ENCODE results near the gene CYRIA. TPM values are rescaled to one million over a fixed set of nuclear protein-coding genes. Genes with fewer than 3 reads are reported as not detected.

CYRIA gene
- total RNA-seq, 1 donor from 2014 or later, result 4.7 TPM

- H3K4me3 ChIP-seq (ENCODE audit: low read length in 3 of 3), result no peak overlapping the region
- H3K36me3 ChIP-seq (ENCODE audit: control insufficient read depth in 3 of 3, insufficient read depth in 3 of 3, low read length in 3 of 3), result peaks cover 2 to 14% (median 6%) of the 10 kb centered on the region in 3 donors
- peaks cover 38 to 60% (median 40%) of the 10 kb centered on the region in 3 donors for H3K4me1 ChIP-seq (ENCODE audit: control insufficient read depth in 3 of 3, insufficient read depth in 3 of 3, low read length in 3 of 3)
- peak overlapping the region; percentile 46 for H3K27ac ChIP-seq (ENCODE audit: low read depth, low read length)
- no peaks in the 10 kb centered on the region for H3K9me3 ChIP-seq (ENCODE audit: control insufficient read depth in 3 of 3, low read length in 3 of 3)
- H3K27me3 ChIP-seq (ENCODE audit: control insufficient read depth in 3 of 3, insufficient read depth in 3 of 3, low read length in 3 of 3), result no peaks in the 10 kb centered on the region
- H3K9ac ChIP-seq (ENCODE audit: low read depth in 1 of 3, low read length in 3 of 3), result no peak overlapping the region
These were observed 41.2 kb downstream of the CYRIA start for GRCh38 chr2:16624436-16624780.

- Histone ChIP-seq H3K27me3 (ENCODE audit: control insufficient read depth in 3 of 3, insufficient read depth in 3 of 3, low read length in 3 of 3) (no peaks in the 10 kb centered on the region), H3K9me3 (ENCODE audit: control insufficient read depth in 3 of 3, low read length in 3 of 3) (no peaks in the 10 kb centered on the region), H3K9ac (ENCODE audit: low read depth in 1 of 3, low read length in 3 of 3) (no peak overlapping the region), H3K4me1 (ENCODE audit: control insufficient read depth in 3 of 3, insufficient read depth in 3 of 3, low read length in 3 of 3) (peaks cover 38 to 54% (median 40%) of the 10 kb centered on the region in 3 donors), H3K36me3 (ENCODE audit: control insufficient read depth in 3 of 3, insufficient read depth in 3 of 3, low read length in 3 of 3) (peaks cover 2 to 17% (median 8%) of the 10 kb centered on the region in 3 donors), H3K27ac (ENCODE audit: low read depth, low read length) (peak overlapping the region; percentile 46), H3K4me3 (ENCODE audit: low read length in 3 of 3) (no peak overlapping the region)
These were observed 41.8 kb downstream of the CYRIA start for GRCh38 chr2:16623564-16624435.

GRCh38 chr2:16623031-16623430, 42.6 kb downstream of the CYRIA start:
- Histone ChIP-seq H3K9ac (ENCODE audit: low read depth in 1 of 3, low read length in 3 of 3) (no peak overlapping the region), H3K4me3 (ENCODE audit: low read length in 3 of 3) (no peak overlapping the region), H3K27me3 (ENCODE audit: control insufficient read depth in 3 of 3, insufficient read depth in 3 of 3, low read length in 3 of 3) (no peaks in the 10 kb centered on the region), H3K4me1 (ENCODE audit: control insufficient read depth in 3 of 3, insufficient read depth in 3 of 3, low read length in 3 of 3) (peaks cover 34 to 47% (median 37%) of the 10 kb centered on the region in 3 donors), H3K36me3 (ENCODE audit: control insufficient read depth in 3 of 3, insufficient read depth in 3 of 3, low read length in 3 of 3) (peaks cover 2 to 18% (median 9%) of the 10 kb centered on the region in 3 donors), H3K9me3 (ENCODE audit: control insufficient read depth in 3 of 3, low read length in 3 of 3) (no peaks in the 10 kb centered on the region), H3K27ac (ENCODE audit: low read depth, low read length) (peak overlapping the region; percentile 63)

GRCh38 chr2:16622399-16622968, 43.1 kb downstream of the CYRIA start:
- Histone ChIP-seq H3K27ac (ENCODE audit: low read depth, low read length) (peak overlapping the region; percentile 63), H3K4me1 (ENCODE audit: control insufficient read depth in 3 of 3, insufficient read depth in 3 of 3, low read length in 3 of 3) (peaks cover 30 to 41% (median 38%) of the 10 kb centered on the region in 3 donors), H3K9ac (ENCODE audit: low read depth in 1 of 3, low read length in 3 of 3) (no peak overlapping the region)

GRCh38 chr2:16621316-16621715, 44.3 kb downstream of the CYRIA start:
- H3K9ac ChIP-seq (ENCODE audit: low read depth in 1 of 3, low read length in 3 of 3), result no peak overlapping the region
- H3K36me3 ChIP-seq (ENCODE audit: control insufficient read depth in 3 of 3, insufficient read depth in 3 of 3, low read length in 3 of 3), result peaks cover 2 to 18% (median 9%) of the 10 kb centered on the region in 3 donors
- H3K4me3 ChIP-seq (ENCODE audit: low read length in 3 of 3), result no peak overlapping the region
- H3K27ac ChIP-seq (ENCODE audit: low read depth, low read length), result no peak overlapping the region
- H3K9me3 ChIP-seq (ENCODE audit: control insufficient read depth in 3 of 3, low read length in 3 of 3), result no peaks in the 10 kb centered on the region
- no peaks in the 10 kb centered on the region for H3K27me3 ChIP-seq (ENCODE audit: control insufficient read depth in 3 of 3, insufficient read depth in 3 of 3, low read length in 3 of 3)
- H3K4me1 ChIP-seq (ENCODE audit: control insufficient read depth in 3 of 3, insufficient read depth in 3 of 3, low read length in 3 of 3), result peaks cover 20 to 32% (median 30%) of the 10 kb centered on the region in 3 donors

More at GRCh38 chr2:16622399-16622968, 43.1 kb downstream of the CYRIA start:
- Histone ChIP-seq H3K36me3 (ENCODE audit: control insufficient read depth in 3 of 3, insufficient read depth in 3 of 3, low read length in 3 of 3) (peaks cover 2 to 18% (median 9%) of the 10 kb centered on the region in 3 donors), H3K4me3 (ENCODE audit: low read length in 3 of 3) (no peak overlapping the region), H3K9me3 (ENCODE audit: control insufficient read depth in 3 of 3, low read length in 3 of 3) (no peaks in the 10 kb centered on the region), H3K27me3 (ENCODE audit: control insufficient read depth in 3 of 3, insufficient read depth in 3 of 3, low read length in 3 of 3) (no peaks in the 10 kb centered on the region)

- Histone ChIP-seq H3K27me3 (ENCODE audit: control insufficient read depth in 3 of 3, insufficient read depth in 3 of 3, low read length in 3 of 3) (no peaks in the 10 kb centered on the region), H3K4me1 (ENCODE audit: control insufficient read depth in 3 of 3, insufficient read depth in 3 of 3, low read length in 3 of 3) (peaks cover 16 to 31% (median 27%) of the 10 kb centered on the region in 3 donors), H3K9me3 (ENCODE audit: control insufficient read depth in 3 of 3, low read length in 3 of 3) (no peaks in the 10 kb centered on the region), H3K9ac (ENCODE audit: low read depth in 1 of 3, low read length in 3 of 3) (no peak overlapping the region), H3K36me3 (ENCODE audit: control insufficient read depth in 3 of 3, insufficient read depth in 3 of 3, low read length in 3 of 3) (peaks cover 2 to 18% (median 9%) of the 10 kb centered on the region in 3 donors), H3K27ac (ENCODE audit: low read depth, low read length) (no peak overlapping the region), H3K4me3 (ENCODE audit: low read length in 3 of 3) (no peak overlapping the region)
These were observed 45.0 kb downstream of the CYRIA start for GRCh38 chr2:16620590-16620989.

- H3K9ac ChIP-seq (ENCODE audit: low read depth in 1 of 3, low read length in 3 of 3), result no peak overlapping the region
- H3K27me3 ChIP-seq (ENCODE audit: control insufficient read depth in 3 of 3, insufficient read depth in 3 of 3, low read length in 3 of 3), result no peaks in the 10 kb centered on the region
- H3K4me1 ChIP-seq (ENCODE audit: control insufficient read depth in 3 of 3, insufficient read depth in 3 of 3, low read length in 3 of 3), result peaks cover 14 to 28% (median 24%) of the 10 kb centered on the region in 3 donors
- H3K27ac ChIP-seq (ENCODE audit: low read depth, low read length), result no peak overlapping the region
- H3K9me3 ChIP-seq (ENCODE audit: control insufficient read depth in 3 of 3, low read length in 3 of 3), result no peaks in the 10 kb centered on the region
- H3K4me3 ChIP-seq (ENCODE audit: low read length in 3 of 3), result no peak overlapping the region
- H3K36me3 ChIP-seq (ENCODE audit: control insufficient read depth in 3 of 3, insufficient read depth in 3 of 3, low read length in 3 of 3), result peaks cover 2 to 18% (median 9%) of the 10 kb centered on the region in 3 donors
These were observed 45.9 kb downstream of the CYRIA start for GRCh38 chr2:16619576-16620245.

GRCh38 chr2:16617282-16618266, 48.1 kb downstream of the CYRIA start:
- no peaks in the 10 kb centered on the region for H3K9me3 ChIP-seq (ENCODE audit: control insufficient read depth in 3 of 3, low read length in 3 of 3)
- peaks cover 2 to 13% (median 3%) of the 10 kb centered on the region in 3 donors for H3K36me3 ChIP-seq (ENCODE audit: control insufficient read depth in 3 of 3, insufficient read depth in 3 of 3, low read length in 3 of 3)
- no peaks in the 10 kb centered on the region for H3K27me3 ChIP-seq (ENCODE audit: control insufficient read depth in 3 of 3, insufficient read depth in 3 of 3, low read length in 3 of 3)
- H3K4me3 ChIP-seq (ENCODE audit: low read length in 3 of 3), result no peak overlapping the region
- no peak overlapping the region for H3K9ac ChIP-seq (ENCODE audit: low read depth in 1 of 3, low read length in 3 of 3)
- no peak overlapping the region for H3K27ac ChIP-seq (ENCODE audit: low read depth, low read length)
- H3K4me1 ChIP-seq (ENCODE audit: control insufficient read depth in 3 of 3, insufficient read depth in 3 of 3, low read length in 3 of 3), result peaks cover 24 to 33% (median 28%) of the 10 kb centered on the region in 3 donors

All from skeletal muscle tissue (tissue), 4 donors.